ENCODE measurements around the gene BMPR1A. TPM values are rescaled to one million over a fixed set of nuclear protein-coding genes. Genes with fewer than 3 reads are reported as not detected.

The BMPR1A gene
- total RNA-seq (10 to 100 TPM; 83.9 to 84.0 TPM), polyA plus RNA-seq (ENCODE audit: insufficient read length in 2 of 2) (10 to 100 TPM; 38.1 to 42.9 TPM)
- long read RNA-seq, donor 1, full-length matches to known transcripts, result 5 of 5 reads
- long read RNA-seq, donor 1, partial matches to known transcripts, result 0 of 5 reads
- long read RNA-seq, donor 1, other reads (novel, unspliced or antisense), result 0 of 5 reads
- long read RNA-seq, donor 2, full-length matches to known transcripts, result 1 of 1 reads
- long read RNA-seq, donor 2, partial matches to known transcripts, result 0 of 1 reads
- long read RNA-seq, donor 2, other reads (novel, unspliced or antisense), result 0 of 1 reads
- long read RNA-seq, donor 3, full-length matches to known transcripts, result 2 of 2 reads
- long read RNA-seq, donor 3, partial matches to known transcripts, result 0 of 2 reads
- long read RNA-seq, donor 3, other reads (novel, unspliced or antisense), result 0 of 2 reads
- long read RNA-seq, donor 4, full-length matches to known transcripts, result 5 of 14 reads
- long read RNA-seq, donor 4, partial matches to known transcripts, result 9 of 14 reads
- long read RNA-seq, donor 4, other reads (novel, unspliced or antisense), result 0 of 14 reads

- Histone ChIP-seq H3K4me1 (ENCODE audit: control insufficient read depth, insufficient read depth, low read length) (peaks cover 19% of the 10 kb centered on the region), H3K36me3 (ENCODE audit: control insufficient read depth, insufficient read depth, low read length) (peaks cover 2% of the 10 kb centered on the region), H3K27me3 (ENCODE audit: control insufficient read depth, insufficient read depth, low read length) (no peaks in the 10 kb centered on the region), H3K9me3 (ENCODE audit: control insufficient read depth, insufficient read depth, low read length) (no peaks in the 10 kb centered on the region), H3K27ac (ENCODE audit: low read depth, low read length) (peak within 1 kb of the TSS; percentile 95), H3K4me3 (ENCODE audit: low read depth, low read length) (peak within 1 kb of the TSS; percentile 88)
- under 1% methylated on average over 79 of the region's 85 CpGs for WGBS (ENCODE audit: insufficient coverage)
- DNase-seq (ENCODE audit: low read depth in 4 of 6, low spot score in 6 of 6), result peak in 1 of 6 donors; percentile 74
Measured at GRCh38 chr10:86756511-86757112, at the start of gene BMPR1A. BMPR1A (plus strand) TSS chr10:86756619; CDS start chr10:86876019, 119,400 bp downstream.

GRCh38 chr10:86706977-86707376 is 49.4 kb upstream of the BMPR1A start:
- DNase-seq (ENCODE audit: low read depth in 4 of 6, low spot score in 6 of 6), result no peak
- H3K36me3 ChIP-seq (ENCODE audit: control insufficient read depth, insufficient read depth, low read length), result peaks cover 2% of the 10 kb centered on the region
- H3K4me3 ChIP-seq (ENCODE audit: low read depth, low read length), result no peak overlapping the region
- WGBS (ENCODE audit: insufficient coverage), result no CpG with 5 or more reads among the region's 1 CpG
- H3K27me3 ChIP-seq (ENCODE audit: control insufficient read depth, insufficient read depth, low read length), result no peaks in the 10 kb centered on the region
- H3K9me3 ChIP-seq (ENCODE audit: control insufficient read depth, insufficient read depth, low read length), result no peaks in the 10 kb centered on the region
- H3K27ac ChIP-seq (ENCODE audit: low read depth, low read length), result no peak overlapping the region
- H3K4me1 ChIP-seq (ENCODE audit: control insufficient read depth, insufficient read depth, low read length), result peaks cover 20% of the 10 kb centered on the region

GRCh38 chr10:86707505-86707904 is 48.9 kb upstream of the BMPR1A start:
- no peaks in the 10 kb centered on the region for H3K27me3 ChIP-seq (ENCODE audit: control insufficient read depth, insufficient read depth, low read length)
- H3K9me3 ChIP-seq (ENCODE audit: control insufficient read depth, insufficient read depth, low read length), result no peaks in the 10 kb centered on the region
- WGBS (ENCODE audit: insufficient coverage), result 56% methylated on average over 3 of the region's 4 CpGs
- H3K4me3 ChIP-seq (ENCODE audit: low read depth, low read length), result no peak overlapping the region
- no peak for DNase-seq (ENCODE audit: low read depth in 4 of 6, low spot score in 6 of 6)
- H3K36me3 ChIP-seq (ENCODE audit: control insufficient read depth, insufficient read depth, low read length), result peaks cover 2% of the 10 kb centered on the region
- no peak overlapping the region for H3K27ac ChIP-seq (ENCODE audit: low read depth, low read length)
- peaks cover 26% of the 10 kb centered on the region for H3K4me1 ChIP-seq (ENCODE audit: control insufficient read depth, insufficient read depth, low read length)

GRCh38 chr10:86708068-86708782 is 48.2 kb upstream of the BMPR1A start:
- Histone ChIP-seq H3K36me3 (ENCODE audit: control insufficient read depth, insufficient read depth, low read length) (peaks cover 2% of the 10 kb centered on the region), H3K4me1 (ENCODE audit: control insufficient read depth, insufficient read depth, low read length) (peaks cover 28% of the 10 kb centered on the region), H3K4me3 (ENCODE audit: low read depth, low read length) (no peak overlapping the region), H3K27ac (ENCODE audit: low read depth, low read length) (no peak overlapping the region), H3K27me3 (ENCODE audit: control insufficient read depth, insufficient read depth, low read length) (no peaks in the 10 kb centered on the region), H3K9me3 (ENCODE audit: control insufficient read depth, insufficient read depth, low read length) (no peaks in the 10 kb centered on the region)
- WGBS (ENCODE audit: insufficient coverage), result 93% methylated on average over 4 of the region's 8 CpGs
- DNase-seq (ENCODE audit: low read depth in 4 of 6, low spot score in 6 of 6), result no peak

GRCh38 chr10:86708783-86709380 is 47.5 kb upstream of the BMPR1A start:
- Histone ChIP-seq H3K4me1 (ENCODE audit: control insufficient read depth, insufficient read depth, low read length) (peaks cover 28% of the 10 kb centered on the region), H3K9me3 (ENCODE audit: control insufficient read depth, insufficient read depth, low read length) (no peaks in the 10 kb centered on the region), H3K27ac (ENCODE audit: low read depth, low read length) (no peak overlapping the region), H3K36me3 (ENCODE audit: control insufficient read depth, insufficient read depth, low read length) (peaks cover 2% of the 10 kb centered on the region), H3K27me3 (ENCODE audit: control insufficient read depth, insufficient read depth, low read length) (no peaks in the 10 kb centered on the region), H3K4me3 (ENCODE audit: low read depth, low read length) (no peak overlapping the region)
- WGBS (ENCODE audit: insufficient coverage), result 77% methylated on average over 3 of the region's 5 CpGs
- no peak for DNase-seq (ENCODE audit: low read depth in 4 of 6, low spot score in 6 of 6)

GRCh38 chr10:86709396-86710185 is 46.8 kb upstream of the BMPR1A start:
- Histone ChIP-seq H3K4me1 (ENCODE audit: control insufficient read depth, insufficient read depth, low read length) (peaks cover 28% of the 10 kb centered on the region), H3K27ac (ENCODE audit: low read depth, low read length) (no peak overlapping the region)

DNA sequence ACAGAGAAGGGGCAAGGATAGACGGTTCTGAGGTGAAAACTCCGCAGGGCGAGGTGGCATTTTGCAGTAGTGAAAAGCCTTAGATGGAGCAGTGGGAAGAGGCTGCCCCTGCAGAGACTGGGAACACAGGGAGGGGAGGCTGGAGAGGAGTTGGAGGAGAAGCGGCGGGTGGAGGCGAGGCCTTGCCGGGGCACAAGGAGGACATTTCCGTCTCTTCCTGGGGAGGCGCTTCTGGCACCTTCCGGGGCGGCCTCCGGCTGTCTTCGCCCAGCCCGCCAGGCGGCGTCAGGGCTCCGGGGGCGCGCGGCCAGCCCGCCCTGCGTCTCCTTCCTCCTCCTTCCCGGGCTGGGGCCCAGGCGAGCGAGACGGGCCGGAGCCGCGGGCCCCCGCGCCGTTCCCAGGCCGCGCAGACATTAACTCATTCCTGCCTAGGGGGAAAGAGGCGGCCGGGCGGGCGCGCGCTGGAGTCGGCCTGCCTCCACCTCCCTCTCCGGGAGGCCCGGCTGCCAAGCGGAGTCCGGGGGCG is 45.4 kb upstream of the BMPR1A start:
- Histone ChIP-seq H3K27me3 (ENCODE audit: control insufficient read depth, insufficient read depth, low read length) (no peaks in the 10 kb centered on the region), H3K9me3 (ENCODE audit: control insufficient read depth, insufficient read depth, low read length) (no peaks in the 10 kb centered on the region), H3K27ac (ENCODE audit: low read depth, low read length) (peak overlapping the region; percentile 83), H3K36me3 (ENCODE audit: control insufficient read depth, insufficient read depth, low read length) (peaks cover 2% of the 10 kb centered on the region), H3K4me3 (ENCODE audit: low read depth, low read length) (peak overlapping the region; percentile 39), H3K4me1 (ENCODE audit: control insufficient read depth, insufficient read depth, low read length) (peaks cover 36% of the 10 kb centered on the region)
- WGBS (ENCODE audit: insufficient coverage), result 3% methylated on average over 46 of the region's 46 CpGs
- DNase-seq (ENCODE audit: low read depth in 4 of 6, low spot score in 6 of 6), result peak in 4 of 6 donors; percentile 81 to 96 (median 88)

More at GRCh38 chr10:86709396-86710185, 46.8 kb upstream of the BMPR1A start:
- 94% methylated on average over 13 of the region's 16 CpGs for WGBS (ENCODE audit: insufficient coverage)
- Histone ChIP-seq H3K9me3 (ENCODE audit: control insufficient read depth, insufficient read depth, low read length) (no peaks in the 10 kb centered on the region), H3K36me3 (ENCODE audit: control insufficient read depth, insufficient read depth, low read length) (peaks cover 2% of the 10 kb centered on the region), H3K4me3 (ENCODE audit: low read depth, low read length) (no peak overlapping the region), H3K27me3 (ENCODE audit: control insufficient read depth, insufficient read depth, low read length) (no peaks in the 10 kb centered on the region)
- DNase-seq (ENCODE audit: low read depth in 4 of 6, low spot score in 6 of 6), result no peak

- DNase-seq (ENCODE audit: low read depth in 4 of 6, low spot score in 6 of 6), result peak in 2 of 6 donors; percentile 79 to 81
- Histone ChIP-seq H3K4me3 (ENCODE audit: low read depth, low read length) (peak overlapping the region; percentile 54), H3K9me3 (ENCODE audit: control insufficient read depth, insufficient read depth, low read length) (no peaks in the 10 kb centered on the region), H3K27me3 (ENCODE audit: control insufficient read depth, insufficient read depth, low read length) (no peaks in the 10 kb centered on the region), H3K36me3 (ENCODE audit: control insufficient read depth, insufficient read depth, low read length) (no peaks in the 10 kb centered on the region), H3K4me1 (ENCODE audit: control insufficient read depth, insufficient read depth, low read length) (peaks cover 36% of the 10 kb centered on the region), H3K27ac (ENCODE audit: low read depth, low read length) (peak overlapping the region; percentile 91)
- under 1% methylated on average over 80 of the region's 82 CpGs for WGBS (ENCODE audit: insufficient coverage)
Measured at GRCh38 chr10:86711513-86712316, 44.7 kb upstream of the BMPR1A start.

Data from spinal cord (tissue), 10 donors.